Mesothelial cell of epicardium (in vitro differentiated cells): Measurements from ENCODE around the gene PGAM5. TPM values are rescaled to one million over a fixed set of nuclear protein-coding genes. Genes with fewer than 3 reads are reported as not detected.

Experiments used
- DNase-seq, 2 experiments: peaks; one replicate each; pipeline ENCODE4 v3.0.0; 2021; ENCODE audit warnings: low spot score in 2 of 2; ENCODE audit not compliant: unreplicated experiment in 2 of 2
- H3K27ac Mint-ChIP-seq: 2 replicates; pipeline ENCODE4 v1.8.0; 2021; ENCODE audit warnings: mixed read lengths
- H3K27me3 Mint-ChIP-seq: 2 replicates; pipeline ENCODE4 v1.8.0; 2021; ENCODE audit warnings: low read depth, mixed read lengths
- H3K36me3 Mint-ChIP-seq: 2 replicates; pipeline ENCODE4 v1.8.0; 2021; ENCODE audit warnings: mixed read lengths
- H3K4me1 Mint-ChIP-seq: 2 replicates; pipeline ENCODE4 v1.8.0; 2021; ENCODE audit warnings: mixed read lengths
- H3K4me3 Mint-ChIP-seq: 2 replicates; pipeline ENCODE4 v1.8.0; 2021; ENCODE audit warnings: mild to moderate bottlenecking, moderate library complexity, mixed read lengths
- H3K9me3 Mint-ChIP-seq: 2 replicates; pipeline ENCODE4 v1.8.0; 2021; ENCODE audit warnings: mixed read lengths
- CTCF ChIP-seq: fragments of 200-600 bp; sonication (generic); IDR thresholded peaks from one replicate; pipeline ENCODE4 v1.5.0; 2021; ENCODE audit warnings: antibody characterized with exemption; ENCODE audit not compliant: unreplicated experiment
- total RNA-seq: library from RNA; stranded (reverse); gene quantifications from 3 replicates; pipeline ENCODE4 v1.2.1, GENCODE V29; 2021

Gene PGAM5
- total RNA-seq, 1 donor from 2014 or later: 23.5 TPM

DNA sequence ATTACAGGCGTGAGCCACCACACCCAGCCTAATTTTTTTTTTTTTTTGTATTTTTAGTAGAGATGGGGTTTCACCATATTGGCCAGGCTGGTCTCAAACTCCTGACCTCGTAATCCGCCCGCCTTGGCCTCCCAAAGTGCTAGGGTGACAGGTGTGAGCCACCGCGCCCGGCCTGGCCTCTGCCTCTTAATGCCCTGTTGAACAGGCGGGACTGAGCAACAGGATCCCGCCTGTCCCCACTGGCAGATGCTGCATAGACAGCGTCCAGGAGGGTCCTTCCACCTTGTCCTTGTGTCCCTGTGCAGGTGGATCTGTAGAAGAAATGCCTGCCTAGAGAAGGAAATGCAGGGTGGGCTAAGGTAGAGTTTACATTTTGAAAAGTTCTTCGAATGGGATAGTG is 5.7 kb downstream of the PGAM5 start:
- Mint-ChIP-seq H3K9me3 (no peaks in the 10 kb centered on the region), H3K27ac (no peak overlapping the region), H3K4me1 (peaks cover 4% of the 10 kb centered on the region), H3K27me3 (no peaks in the 10 kb centered on the region), H3K4me3 (no peak overlapping the region), H3K36me3 (peaks cover 18% of the 10 kb centered on the region)
- TF ChIP-seq CTCF: no peak
- no peak for DNase-seq

DNA sequence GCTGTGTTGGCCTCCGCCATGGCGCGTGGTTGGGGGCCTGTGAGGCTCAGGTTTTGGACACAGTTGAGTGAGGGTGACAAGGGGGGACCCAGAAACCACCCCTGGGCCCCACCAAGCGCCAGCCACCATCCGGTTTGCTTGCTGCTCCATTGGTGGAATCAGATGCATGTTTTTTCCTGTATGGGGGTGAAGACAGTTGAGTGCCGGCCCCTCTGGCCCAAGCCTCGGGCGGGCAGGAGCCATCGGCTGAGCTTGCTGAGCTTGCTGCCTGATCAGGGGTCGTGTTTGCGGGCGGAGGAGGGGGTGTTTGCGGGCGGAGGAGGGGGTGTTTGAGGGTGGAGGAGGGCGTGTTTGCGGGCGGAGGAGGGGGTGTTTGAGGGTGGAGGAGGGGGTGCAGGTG is 6.4 kb downstream of the PGAM5 start:
- no peak overlapping the region for H3K27ac Mint-ChIP-seq
- H3K4me3 Mint-ChIP-seq: no peak overlapping the region
- TF ChIP-seq CTCF: no peak
- peaks cover 18% of the 10 kb centered on the region for H3K36me3 Mint-ChIP-seq
- no peaks in the 10 kb centered on the region for H3K9me3 Mint-ChIP-seq
- DNase-seq: no peak
- H3K4me1 Mint-ChIP-seq: no peaks in the 10 kb centered on the region
- no peaks in the 10 kb centered on the region for H3K27me3 Mint-ChIP-seq

GRCh38 chr12:132717531-132718387 is 7.1 kb downstream of the PGAM5 start:
- Mint-ChIP-seq H3K36me3 (peaks cover 18% of the 10 kb centered on the region), H3K27ac (no peak overlapping the region), H3K4me3 (no peak overlapping the region), H3K4me1 (no peaks in the 10 kb centered on the region), H3K9me3 (no peaks in the 10 kb centered on the region), H3K27me3 (no peaks in the 10 kb centered on the region)
- no peak for DNase-seq
- no peak for TF ChIP-seq CTCF

- Mint-ChIP-seq H3K36me3 (peaks cover 25% of the 10 kb centered on the region), H3K4me3 (no peak overlapping the region)
Observed at GRCh38 chr12:132718644-132719043, 8.0 kb downstream of the PGAM5 start.

GRCh38 chr12:132719141-132719953 is 8.7 kb downstream of the PGAM5 start:
- H3K4me3 Mint-ChIP-seq: no peak overlapping the region
- DNase-seq: no peak
- peaks cover 28% of the 10 kb centered on the region for H3K36me3 Mint-ChIP-seq
- H3K27ac Mint-ChIP-seq: peak overlapping the region; percentile 50
- H3K4me1 Mint-ChIP-seq: no peaks in the 10 kb centered on the region
- H3K27me3 Mint-ChIP-seq: no peaks in the 10 kb centered on the region
- H3K9me3 Mint-ChIP-seq: no peaks in the 10 kb centered on the region
- no peak for TF ChIP-seq CTCF

More at GRCh38 chr12:132718644-132719043, 8.0 kb downstream of the PGAM5 start:
- no peak overlapping the region for H3K27ac Mint-ChIP-seq
- no peak for DNase-seq
- no peaks in the 10 kb centered on the region for H3K27me3 Mint-ChIP-seq
- no peaks in the 10 kb centered on the region for H3K9me3 Mint-ChIP-seq
- TF ChIP-seq CTCF: no peak
- no peaks in the 10 kb centered on the region for H3K4me1 Mint-ChIP-seq
